ENCODE results near the gene SMURF2. TPM values are rescaled to one million over a fixed set of nuclear protein-coding genes. Genes with fewer than 3 reads are reported as not detected.

SMURF2 gene
- total RNA-seq, 1 donor from 2014 or later = 33.3 TPM

GRCh38 chr17:64496348-64496785, 165.7 kb downstream of the SMURF2 start:
- Mint-ChIP-seq H3K4me3 (ENCODE audit: unreplicated experiment) (peak overlapping the region; percentile 100), H3K4me1 (ENCODE audit: low read depth, unreplicated experiment) (peaks cover 26% of the 10 kb centered on the region), H3K27me3 (ENCODE audit: unreplicated experiment) (peaks cover 4% of the 10 kb centered on the region), H3K27ac (ENCODE audit: unreplicated experiment) (peak overlapping the region; percentile 93), H3K36me3 (ENCODE audit: unreplicated experiment) (no peaks in the 10 kb centered on the region), H3K9me3 (ENCODE audit: unreplicated experiment) (peaks cover 10% of the 10 kb centered on the region)
- TF ChIP-seq, protein P1, sequence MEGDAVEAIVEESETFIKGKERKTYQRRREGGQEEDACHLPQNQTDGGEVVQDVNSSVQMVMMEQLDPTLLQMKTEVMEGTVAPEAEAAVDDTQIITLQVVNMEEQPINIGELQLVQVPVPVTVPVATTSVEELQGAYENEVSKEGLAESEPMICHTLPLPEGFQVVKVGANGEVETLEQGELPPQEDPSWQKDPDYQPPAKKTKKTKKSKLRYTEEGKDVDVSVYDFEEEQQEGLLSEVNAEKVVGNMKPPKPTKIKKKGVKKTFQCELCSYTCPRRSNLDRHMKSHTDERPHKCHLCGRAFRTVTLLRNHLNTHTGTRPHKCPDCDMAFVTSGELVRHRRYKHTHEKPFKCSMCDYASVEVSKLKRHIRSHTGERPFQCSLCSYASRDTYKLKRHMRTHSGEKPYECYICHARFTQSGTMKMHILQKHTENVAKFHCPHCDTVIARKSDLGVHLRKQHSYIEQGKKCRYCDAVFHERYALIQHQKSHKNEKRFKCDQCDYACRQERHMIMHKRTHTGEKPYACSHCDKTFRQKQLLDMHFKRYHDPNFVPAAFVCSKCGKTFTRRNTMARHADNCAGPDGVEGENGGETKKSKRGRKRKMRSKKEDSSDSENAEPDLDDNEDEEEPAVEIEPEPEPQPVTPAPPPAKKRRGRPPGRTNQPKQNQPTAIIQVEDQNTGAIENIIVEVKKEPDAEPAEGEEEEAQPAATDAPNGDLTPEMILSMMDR (IDR thresholded peaks at IDR 0.05; ENCODE audit: partially characterized antibody, unreplicated experiment) = no peak
- DNase-seq = no peak

Small RNA genes lying within 50 kb of the gene (microRNA-seq; reads per million reads assigned to microRNA genes)
- gene MIR3064 (ENCODE audit: unreplicated experiment) (33.8 reads per million, percentile 64 among the genes with 10 or more reads in this experiment), gene MIR5047 (ENCODE audit: unreplicated experiment) (not detected)

Other genes starting within 250 kb of the SMURF2 start
- not detected for gene MILR1, start 213.2 kb downstream of the SMURF2 start, total RNA-seq (ENCODE audit: unreplicated experiment)
- 25.7 TPM for gene POLG2, start 165.3 kb downstream of the SMURF2 start, total RNA-seq (ENCODE audit: unreplicated experiment)
- 1,273 TPM for gene DDX5, start 156.0 kb downstream of the SMURF2 start, total RNA-seq (ENCODE audit: unreplicated experiment)
- gene CEP95, start 155.3 kb downstream of the SMURF2 start, total RNA-seq (ENCODE audit: unreplicated experiment) = 120 TPM